Nucleus accumbens (tissue), 56 donors: ENCODE measurements around the gene SMYD3.

Experiments used
- DNase-seq, 56 donors: peaks; one replicate each; lab custom pipeline; 2025; lab: John Stamatoyannopoulos, UW

Gene SMYD3

DNA sequence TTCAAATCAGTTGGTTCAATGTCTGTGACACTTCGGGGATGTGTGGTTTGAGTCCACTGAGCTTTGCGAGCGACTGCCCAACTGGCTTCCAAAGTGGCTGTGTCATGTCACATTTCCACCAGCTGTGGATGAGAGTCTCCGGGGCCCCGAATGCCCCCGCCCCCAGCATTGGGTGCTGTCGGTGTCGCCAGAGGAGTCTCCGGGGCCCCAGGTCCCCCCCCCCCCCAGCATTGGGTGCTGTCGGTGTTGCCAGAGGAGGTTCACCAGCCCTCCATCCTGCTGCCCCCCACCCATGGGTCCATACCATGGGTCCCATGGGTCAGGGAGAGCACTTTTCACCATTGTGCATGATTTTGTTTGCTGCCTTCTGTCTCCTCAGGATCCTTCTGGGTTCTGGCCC is 9.0 kb upstream of the SMYD3 start:
- no peak for DNase-seq

DNA sequence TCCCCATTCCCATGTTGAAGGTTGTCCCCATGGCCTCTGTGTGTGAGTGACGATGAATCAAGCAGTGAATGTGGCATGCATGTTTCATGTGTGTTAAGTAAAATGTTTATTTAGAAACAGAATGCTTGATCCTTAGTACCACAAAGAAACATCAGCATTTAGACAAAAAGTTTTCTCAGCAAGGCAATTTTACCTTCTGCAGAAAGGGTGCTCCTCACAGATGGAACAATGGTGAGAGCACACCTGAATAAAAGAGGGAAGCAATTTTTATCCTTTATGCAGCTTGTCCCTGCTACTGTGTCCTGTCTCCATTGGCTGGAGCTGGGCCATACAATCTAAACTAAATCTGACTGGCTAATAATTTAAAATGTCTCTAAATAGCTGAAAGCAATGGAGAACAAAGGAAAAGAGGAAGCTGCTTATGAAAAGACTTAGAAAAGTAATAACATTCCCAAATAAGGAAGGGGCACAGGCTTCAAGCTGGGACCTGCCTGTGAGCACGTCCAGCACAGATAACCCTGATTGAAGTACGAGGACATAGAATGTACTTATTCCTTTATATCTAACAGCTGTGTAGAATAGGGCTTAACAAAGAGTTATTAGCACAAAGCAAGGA is 8.4 kb upstream of the SMYD3 start:
- no peak for DNase-seq

DNA sequence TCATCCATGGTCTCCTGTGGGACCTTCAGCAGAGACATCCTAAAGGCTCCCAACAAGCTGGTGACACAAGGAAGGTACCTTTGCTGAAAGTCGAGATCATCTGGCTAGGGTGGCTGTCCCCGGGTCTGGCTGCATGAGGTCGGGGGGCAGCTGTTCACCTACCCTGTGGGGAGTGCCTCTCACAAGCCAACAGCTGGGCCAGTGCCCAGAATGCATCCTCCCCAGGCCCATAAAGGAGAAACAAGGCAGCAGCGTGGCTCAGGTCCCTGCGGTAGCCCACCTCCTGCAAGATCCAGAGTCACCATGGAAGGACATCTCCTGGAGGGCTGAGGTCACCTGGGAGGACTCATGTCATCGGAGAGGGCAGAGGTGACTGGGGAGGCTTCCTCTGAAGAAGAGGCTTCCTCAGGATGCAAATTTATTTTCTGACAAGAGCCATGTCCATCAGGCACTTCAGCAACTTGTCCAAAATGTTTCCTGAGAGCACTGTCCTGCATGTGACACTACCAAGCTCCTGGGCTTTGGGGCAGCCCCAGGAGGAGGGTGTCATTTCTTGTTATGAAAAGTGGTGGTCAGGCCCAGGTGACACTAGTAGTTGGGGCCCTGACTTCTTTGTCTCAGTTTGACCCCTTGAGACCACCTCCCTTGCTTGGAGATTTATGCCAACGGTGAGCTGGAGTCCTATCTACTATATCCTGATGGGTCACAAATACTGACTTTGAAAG is 6.7 kb upstream of the SMYD3 start:
- DNase-seq: no peak

DNA sequence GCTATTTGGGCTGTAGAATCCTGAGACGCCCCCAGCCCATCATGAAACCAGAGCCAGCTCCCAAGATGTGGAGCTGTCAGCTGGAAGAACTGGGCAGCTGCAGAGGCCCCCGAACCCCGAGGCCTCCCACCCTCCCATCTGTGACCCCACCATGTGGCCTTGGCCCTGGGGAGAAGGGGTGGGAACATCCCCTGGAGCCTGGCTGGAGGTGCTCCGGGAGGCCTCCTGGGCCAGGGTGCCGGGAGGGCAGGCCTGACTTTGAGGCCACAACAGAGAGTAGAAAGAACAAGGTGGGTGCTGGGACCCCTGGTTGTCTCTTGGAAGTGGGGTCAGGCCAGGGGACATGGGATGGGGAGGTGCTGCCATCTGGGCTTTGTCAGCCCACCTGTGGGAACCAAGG is 6.0 kb upstream of the SMYD3 start:
- no peak for DNase-seq

DNA sequence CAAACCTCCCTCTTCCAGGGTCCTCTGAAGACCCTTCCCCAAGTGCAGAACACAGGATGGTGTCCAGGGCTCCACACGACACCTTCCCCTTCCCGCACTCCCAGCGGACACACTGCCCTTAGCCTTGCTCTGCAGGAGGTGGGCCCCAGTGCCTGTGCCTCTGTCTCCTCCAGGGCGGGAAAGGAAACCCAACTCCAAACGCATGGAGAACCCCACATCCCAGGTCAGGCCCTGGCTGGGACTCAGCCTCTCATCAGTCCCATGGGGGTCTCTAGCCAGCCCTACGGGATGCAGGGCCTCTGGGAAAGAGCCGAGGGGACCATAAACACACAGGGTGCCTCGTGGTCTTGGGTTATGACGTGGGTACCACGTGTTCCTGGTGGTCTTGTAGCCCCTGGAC is 5.6 kb upstream of the SMYD3 start:
- no peak for DNase-seq

DNA sequence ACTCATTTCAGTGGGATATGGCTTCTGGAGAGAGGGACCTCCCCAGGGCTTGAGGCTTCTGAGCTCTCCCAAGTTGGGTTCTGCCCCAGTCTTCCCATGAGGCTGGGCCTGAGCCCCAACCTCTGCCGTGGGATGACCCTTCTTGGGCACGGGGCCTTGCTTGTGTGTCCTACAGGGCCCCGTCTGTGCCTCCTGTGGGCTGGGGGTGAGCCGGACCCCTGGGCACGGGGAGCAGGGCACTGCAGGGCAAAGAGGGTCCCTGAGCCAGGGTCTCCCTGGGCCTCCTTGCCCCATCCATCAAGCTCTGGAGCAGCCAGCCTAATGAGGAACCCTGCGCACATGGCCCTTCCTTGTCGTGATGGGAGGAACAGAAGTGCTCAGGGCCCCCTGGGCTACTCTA is 5.2 kb upstream of the SMYD3 start:
- DNase-seq: no peak

DNA sequence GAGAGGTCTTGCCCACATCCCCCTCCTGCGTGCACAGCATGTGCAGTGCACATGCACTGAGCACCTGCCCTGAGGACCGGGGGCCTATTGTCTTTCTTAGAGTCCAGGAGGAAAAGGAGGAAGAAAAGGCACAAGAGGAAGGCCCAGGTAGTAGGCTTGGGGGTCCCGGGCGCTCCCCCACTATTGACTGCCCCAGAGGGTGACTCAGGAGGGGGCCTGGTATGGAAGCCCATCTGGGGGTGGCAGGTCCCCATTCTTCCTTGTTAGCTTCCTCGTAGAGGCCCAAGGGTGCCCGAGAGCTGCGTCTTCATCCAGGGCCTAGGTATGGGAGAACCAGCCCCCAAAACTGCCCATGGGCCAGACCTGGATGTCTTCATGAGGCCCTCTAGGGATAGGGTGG is 4.1 kb upstream of the SMYD3 start:
- no peak for DNase-seq

DNA sequence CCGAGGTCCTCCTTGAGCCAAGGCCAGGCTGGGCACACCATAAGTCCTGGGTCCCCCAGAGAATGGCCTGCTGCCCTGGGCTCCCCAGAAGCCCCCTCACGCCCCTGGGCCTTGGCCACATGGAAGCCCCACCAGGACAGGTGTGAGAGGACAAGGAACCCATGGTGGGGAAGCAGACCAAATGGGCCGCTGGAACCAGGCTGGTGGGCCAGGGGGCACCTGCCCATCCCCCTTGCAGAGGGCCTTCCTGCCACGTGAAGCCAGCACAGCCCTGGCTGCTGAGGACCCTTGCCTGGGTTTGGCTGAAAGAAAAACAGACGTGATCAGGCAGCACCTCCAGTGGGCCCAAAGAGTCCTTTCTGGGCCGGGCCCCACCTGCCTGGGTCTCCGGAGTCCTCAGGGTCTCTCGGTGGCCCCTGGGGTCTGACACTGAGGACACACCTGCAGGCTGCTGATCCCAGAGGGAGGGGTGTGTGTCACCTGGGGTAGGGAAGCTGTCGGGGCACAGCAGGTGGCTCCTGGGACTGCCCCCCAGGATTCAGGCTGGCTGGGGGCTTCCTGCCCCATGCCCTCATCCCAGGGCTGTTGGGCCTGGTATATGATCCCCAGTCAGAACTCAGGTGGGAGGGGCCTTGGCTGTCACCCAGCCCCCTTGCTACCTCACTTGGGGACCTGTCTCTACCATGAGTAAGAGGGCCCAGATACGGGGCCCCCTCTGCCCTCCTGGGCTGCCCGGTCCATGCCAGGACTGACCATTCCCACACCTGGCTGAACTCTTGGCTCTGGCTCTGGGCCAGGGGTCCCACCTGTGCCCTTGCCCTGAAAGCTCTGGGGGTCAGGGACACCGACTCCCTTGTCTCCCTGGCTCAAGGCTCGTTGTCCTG is 3.3 kb upstream of the SMYD3 start:
- no peak for DNase-seq

DNA sequence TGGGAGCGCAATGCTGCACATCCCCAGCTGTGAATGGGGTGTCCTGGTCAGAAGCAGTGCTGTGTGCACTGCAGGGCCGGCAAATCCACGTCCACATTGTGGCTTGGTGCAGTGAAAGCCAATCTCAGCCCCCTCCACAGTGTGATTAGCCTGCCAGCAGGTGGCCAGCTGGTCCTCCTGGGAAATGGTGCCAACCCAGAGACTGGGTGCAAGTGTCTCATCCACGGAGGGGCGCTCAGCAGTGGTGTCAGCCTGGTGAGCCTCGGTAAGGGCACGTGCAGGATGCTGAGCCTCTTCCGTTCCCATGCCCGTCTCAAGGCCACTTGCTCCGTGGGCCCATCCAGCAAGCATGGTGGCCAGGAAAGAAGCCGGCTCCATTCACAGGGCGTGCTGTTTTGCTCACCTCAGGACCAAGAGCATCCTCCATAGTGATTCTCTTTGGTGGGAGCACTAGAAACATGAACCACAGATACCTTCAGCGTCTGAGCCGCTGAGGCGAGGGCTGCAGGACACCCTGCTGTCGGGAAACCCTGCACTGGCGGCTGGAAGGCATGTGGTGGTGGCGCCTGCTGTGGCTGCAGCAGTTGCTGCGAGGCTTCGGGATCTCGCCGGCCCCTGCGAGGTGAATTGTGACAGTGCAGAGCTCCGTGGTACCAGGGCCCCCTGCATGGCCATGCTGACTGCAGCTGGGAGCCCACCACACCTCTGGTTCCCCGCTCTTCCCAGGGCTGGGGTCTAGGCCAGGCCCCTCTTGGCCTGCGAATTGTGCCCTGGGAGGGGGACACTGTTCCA is 2.0 kb upstream of the SMYD3 start:
- no peak for DNase-seq

DNA sequence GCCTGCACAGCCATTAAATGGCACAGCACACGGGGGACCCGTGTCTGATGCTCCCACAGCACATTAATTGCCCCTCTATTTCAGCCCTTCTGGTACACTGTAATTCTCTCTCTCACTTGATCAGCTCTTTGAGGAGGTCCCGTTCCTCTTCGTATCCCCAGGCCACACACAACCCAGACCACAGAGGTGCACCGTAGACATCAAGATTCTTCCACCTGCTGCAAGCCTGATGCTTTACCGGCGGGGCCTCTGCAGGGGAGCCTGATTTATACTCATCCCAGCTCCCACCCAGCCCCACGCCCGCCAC is 759 bp downstream of the SMYD3 start:
- DNase-seq: peak in 4 of 56 donors; percentile 13 to 54 (median 40)

DNA sequence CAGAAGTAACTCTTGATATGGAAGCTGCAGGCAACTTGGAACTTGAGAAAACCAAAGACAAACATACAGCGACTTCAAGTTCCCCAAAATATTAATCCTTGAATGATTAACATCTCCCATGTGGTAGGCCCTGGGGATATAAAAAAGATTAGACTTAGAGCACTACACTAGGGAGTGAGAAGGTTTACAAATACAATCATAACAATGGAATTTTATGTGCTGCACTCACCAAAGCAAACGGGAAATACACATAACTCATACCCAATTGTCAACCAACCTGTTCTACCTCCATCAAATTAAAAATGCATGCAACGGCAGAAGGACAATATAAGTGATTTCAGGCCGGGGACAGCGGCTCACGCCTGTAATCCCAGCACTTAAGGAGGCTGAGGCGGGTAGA is 3.7 kb downstream of the SMYD3 start:
- no peak for DNase-seq

DNA sequence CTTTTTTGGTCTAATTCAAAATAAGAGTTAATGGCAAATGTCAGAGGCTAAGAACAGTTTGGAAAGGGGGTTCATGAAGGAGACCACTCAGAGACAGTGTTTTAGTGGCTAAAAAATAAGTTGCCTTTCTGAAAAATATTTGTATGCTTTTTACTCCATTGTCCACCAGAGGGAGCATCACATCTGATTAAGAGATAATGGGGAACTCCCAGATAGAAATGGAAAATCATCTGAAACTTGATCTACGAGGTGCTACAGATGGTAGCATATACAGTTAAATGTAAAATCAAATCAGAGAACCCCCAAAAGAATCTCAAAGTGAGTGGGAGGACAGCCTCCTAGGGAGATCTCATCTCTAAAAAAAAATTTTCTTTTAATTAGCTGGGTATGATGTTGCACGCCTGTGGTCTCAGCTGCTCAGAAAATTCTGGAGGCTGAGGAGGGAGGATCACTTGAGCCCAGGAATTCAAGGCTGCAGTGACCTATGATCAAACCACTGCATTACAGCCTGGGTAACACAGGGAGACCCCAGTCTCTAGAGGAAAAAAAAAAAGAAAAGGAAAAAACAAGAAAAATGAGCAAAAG is 9.7 kb downstream of the SMYD3 start:
- DNase-seq: no peak

DNA sequence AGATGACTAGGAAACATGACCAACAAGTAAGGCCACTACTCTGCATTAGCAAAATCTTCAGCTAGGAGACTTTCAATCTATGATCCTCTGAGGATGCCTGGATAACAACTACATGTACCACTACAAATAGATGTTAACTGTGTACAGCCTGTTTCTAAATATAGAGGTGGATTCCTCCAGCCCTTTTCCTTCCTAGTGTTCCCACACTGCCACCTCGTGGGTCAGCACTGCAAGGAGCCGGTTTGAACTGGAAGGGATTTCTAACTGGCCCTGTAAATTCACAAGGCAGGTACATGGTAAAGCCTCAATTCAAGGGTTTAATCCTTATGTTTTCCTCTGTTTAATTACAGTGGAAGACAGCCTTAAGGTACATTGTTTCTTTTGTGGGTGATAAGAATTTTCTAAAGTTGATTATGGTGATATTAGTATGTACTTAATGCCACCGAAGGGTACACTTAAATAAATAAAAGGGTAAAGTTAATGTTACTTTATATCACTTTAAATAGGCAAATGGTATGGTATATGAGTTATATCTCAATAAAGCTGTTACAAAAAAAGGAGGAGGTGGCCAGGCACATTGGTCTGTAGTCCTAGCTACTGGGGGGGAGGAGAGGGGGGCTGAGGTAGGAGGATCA is 14.4 kb downstream of the SMYD3 start:
- DNase-seq: peak in 34 of 56 donors; percentile 3 to 78 (median 34)

DNA sequence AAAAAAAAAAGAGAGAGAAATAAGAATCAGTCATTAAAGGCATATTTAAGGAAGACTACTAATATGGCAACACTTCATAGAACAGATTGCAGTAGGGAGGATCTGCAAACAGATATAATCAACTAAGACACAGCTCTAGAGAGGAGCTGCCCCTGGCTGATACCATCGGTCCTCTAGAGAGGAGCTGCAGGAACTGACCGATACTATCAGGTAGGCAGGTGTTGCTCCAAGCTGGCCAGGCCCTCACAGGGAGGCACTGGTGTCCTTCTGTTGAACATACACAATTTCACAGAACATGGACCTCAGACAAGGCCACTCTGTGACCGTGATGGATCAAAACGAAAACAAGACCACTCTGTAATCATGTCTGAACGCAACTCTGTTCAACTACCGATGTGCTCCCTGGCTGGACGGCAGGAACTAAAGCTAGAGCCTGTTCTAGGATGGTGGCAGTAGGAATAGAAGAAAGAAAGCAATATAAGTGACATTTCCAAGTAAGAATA is 15.5 kb downstream of the SMYD3 start:
- no peak for DNase-seq

DNA sequence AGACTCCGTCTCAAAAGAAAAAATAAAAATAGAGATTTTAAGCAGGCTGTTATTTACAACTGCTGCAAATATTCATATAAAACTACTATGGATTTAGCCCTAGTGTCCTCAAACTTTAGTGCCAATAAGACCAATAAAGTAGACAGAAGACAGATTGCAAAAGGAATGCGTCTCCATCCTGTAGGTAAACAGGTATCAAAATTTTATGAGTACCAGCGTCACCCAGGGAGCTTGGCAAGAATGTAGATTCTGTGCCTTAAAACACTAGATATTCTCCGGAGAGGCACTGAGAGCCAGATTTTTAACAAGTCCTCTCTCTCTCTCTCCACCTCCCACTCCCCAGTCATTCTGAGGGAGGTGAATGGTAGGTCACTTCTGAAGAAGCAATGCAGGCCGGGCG is 18.4 kb downstream of the SMYD3 start:
- no peak for DNase-seq

DNA sequence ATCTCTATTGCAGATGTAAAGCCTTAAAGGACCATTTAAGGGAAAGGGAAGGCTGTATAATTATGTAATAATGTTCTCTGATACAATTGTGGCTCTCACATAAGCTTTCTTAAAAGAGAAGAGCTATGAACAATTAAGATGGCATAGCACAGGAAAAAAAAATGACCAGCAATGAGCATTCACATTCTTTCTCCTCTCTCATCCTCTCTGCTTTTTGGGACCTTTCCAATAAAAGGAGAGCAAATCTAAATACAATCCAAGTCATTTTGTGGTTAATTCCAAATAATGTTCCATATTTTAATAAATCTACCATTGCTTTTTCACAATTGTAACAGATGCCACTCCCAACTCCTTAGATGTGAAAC is 23.5 kb downstream of the SMYD3 start:
- no peak for DNase-seq

DNA sequence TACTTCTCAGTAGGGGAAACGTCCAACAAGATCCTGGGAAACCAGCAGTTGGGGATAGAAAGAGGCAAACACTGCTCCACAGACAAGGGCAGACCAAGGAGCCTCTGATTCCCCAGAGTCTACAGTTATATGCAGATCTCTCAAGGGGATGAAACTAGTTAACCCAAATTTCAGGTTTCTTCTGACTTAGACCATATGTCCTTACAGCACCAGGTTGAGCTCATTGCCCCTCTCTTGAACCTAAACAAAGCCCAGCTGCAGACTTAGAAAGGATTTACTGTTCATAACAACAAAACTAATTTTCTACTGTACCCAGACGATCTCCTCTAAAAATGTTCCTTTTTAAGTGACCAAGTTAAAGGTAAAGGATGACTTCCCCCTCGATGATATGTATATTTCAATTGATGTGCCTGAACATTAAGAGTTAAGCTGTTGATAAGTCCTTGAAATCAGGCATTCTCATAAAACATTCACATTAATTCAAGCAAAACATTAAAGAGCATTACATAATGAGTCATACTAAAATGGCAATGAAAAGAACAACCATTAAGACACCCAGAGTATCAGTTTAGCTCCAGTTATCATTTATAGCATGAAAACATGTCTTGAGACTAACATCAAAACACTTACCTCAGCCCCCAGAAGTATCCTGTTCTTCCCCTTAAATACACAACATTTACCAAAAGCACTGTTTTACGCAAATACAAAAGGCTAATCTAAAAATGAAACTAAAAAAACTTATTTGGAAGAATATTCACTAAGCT is 24.1 kb downstream of the SMYD3 start:
- no peak for DNase-seq

DNA sequence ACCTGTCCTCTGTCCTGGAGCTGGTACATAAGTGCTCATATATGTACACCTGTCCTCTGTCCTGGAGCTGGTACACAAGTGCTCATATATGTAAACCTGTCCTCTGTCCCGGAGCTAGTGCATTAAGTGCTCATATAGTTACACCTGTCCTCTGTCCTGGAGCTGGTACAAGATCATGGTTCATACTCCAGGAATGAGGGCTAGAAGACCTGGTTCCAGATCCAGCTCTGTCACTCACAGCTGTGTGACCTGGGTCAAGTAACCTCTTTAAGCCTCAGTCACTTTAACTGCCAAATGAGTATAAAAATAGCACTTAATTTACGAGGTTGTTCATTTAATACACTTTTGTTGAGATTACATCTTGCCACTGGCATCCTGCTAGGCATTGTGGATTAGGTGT is 28.0 kb downstream of the SMYD3 start:
- DNase-seq: no peak

DNA sequence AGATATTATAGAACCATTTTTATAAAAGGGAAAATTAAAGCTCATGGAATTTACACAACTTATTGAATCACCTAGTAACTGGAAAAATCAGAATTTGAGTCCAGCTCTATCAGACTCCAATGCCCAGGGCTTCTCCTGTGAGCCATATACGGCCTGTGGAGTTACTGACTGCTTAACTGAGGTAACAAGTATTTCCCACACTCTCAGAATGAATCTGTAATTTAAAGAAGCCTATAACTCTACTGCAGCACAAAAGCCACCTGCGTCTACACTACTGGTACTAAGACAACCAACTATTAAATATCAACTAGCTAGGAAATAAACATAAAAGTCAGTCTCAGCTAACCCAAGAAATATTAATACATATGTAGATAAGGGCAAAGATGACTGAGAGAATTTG is 29.4 kb downstream of the SMYD3 start:
- no peak for DNase-seq
